ENCODE measurements around the gene RNF123.
A peak's percentile ranks its signal among the peaks of the same experiment; 100 is the strongest.
"Not testable (repeated sequence)": the region's sequence is repeated elsewhere in the genome, so short reads cannot be mapped to it uniquely, and the experiment has no call there.

RNF123 gene

DNA sequence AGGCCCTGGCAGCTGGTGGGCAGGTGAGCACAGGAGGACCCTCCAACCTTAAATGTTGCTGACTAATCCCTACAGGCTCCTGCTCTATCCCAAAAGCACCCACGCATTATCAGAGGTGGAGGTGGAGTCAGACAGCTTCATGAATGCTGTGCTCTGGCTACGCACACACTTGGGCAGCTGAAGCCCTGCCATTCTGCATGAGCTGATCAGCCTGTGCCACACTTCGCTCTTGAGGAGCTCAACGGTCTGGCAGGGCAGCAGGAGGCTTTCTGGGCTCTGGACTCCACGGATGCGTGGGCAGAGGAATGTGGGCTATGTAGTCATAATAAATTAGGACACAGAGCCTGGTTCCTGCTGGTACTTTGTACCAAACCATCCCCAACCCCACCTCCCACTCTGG, 6.2 kb upstream of the RNF123 start:
- no peak for DNase-seq

DNA sequence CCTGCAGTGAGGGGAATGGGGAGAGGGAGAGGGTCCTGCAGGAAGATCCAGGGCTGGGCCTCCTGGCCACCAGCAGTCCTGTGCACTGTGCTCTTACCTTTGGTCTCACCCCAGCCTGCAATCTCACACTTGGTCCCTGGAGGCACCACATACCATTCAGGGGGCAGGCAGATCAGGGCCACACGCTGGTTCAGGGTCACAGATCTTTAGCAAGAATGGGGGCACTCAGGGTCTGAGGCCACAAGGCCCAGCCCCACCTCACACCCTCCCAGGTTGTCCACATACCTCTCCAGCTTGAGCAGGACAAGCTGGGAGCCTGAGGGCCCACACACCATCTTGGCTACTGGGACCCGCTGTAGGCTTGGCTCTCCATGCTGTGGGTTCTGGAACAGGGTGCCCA, 4.9 kb upstream of the RNF123 start:
- DNase-seq = not testable (repeated sequence)

DNA sequence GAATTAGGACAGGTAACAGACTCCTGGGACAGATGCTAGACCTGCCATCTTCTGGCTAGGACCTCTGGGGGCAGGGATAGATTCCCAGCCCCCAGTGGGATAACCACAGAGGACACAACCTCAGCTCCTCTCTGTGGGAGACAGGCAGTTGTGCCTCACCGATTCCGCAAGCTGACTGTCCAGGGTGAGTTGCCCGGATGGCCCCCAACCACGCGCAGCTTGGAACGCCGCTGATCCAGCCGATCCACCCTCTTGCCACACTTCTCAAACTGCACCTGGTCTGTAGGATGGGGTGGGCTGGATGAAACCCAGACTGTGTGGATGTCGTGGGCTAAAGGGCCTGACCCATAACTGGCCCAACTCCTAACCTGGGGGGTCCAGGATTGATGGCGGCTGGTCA, 4.3 kb upstream of the RNF123 start:
- DNase-seq = not testable (repeated sequence)

DNA sequence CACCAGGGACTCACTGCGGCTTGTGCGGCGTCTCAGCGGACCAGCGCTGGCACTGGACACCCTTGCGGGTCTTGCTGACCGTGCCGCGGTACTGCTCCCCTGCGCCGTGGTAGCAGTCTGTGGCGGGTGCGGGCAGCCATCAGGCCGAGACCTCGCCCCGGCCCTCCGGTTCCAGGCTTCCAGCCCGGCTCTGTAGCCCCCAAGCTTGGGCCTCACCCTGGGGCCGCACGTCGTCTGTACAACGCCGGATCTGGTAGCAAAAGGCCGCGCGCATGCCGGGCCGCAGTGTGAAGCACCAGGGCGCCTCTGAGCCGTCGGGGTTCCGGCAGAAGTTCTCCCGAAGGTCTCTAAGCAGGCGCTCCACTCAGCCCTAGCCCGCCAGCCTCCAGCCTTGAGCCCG, 3.5 kb upstream of the RNF123 start:
- DNase-seq = not testable (repeated sequence)

DNA sequence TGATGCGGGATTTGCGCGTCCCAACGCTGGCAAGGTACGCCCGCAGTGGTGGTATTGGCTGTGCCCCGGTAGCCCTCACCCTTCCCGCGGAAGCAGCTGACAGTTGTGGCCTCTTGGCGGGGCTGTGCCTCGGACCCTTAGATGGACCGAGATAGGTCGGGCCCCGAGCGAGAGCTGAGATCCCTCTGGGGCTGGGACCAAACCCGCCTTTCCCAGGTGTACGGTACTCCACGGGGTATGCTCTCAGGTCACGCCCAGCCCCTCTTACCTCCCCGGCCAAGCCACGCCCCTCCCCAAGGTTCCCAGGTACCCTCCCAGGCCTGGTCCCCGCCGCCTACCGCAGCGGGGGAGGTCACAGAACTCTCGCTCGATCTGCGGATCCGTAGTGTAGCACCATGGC, 3.0 kb upstream of the RNF123 start:
- DNase-seq = peak; percentile 21

DNA sequence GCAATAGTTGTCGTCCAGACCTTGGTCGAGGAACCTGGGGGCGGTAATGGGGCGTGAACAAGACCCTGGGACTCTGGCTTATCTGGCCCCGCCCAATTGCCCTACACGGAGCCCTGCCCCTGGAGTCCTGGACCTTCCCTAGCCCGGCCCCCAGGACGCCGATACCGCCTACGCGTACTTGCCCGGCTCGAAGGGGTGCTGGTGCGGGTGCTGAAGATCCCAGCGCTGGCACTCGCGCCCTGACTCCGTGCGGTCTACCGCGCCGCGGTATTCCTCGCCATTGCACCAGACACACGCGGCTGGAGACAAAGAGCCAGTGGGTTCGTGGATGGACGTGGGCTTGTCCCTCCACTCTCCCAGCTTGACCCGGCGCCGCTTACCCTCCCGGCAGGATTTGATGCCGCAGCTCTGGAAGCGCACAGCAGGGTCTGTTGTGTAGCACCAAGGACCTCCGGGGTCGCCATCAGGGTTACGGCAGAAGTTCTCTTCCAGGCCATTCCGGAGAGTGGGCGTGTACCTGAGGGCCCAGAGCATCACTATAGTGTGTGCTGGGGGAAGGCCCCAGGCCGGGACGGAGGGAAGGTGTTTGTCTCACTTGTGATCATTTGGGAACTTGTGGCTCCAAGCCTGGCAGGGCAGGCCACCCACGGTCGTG, 2.5 kb upstream of the RNF123 start:
- DNase-seq = peak; percentile 54

DNA sequence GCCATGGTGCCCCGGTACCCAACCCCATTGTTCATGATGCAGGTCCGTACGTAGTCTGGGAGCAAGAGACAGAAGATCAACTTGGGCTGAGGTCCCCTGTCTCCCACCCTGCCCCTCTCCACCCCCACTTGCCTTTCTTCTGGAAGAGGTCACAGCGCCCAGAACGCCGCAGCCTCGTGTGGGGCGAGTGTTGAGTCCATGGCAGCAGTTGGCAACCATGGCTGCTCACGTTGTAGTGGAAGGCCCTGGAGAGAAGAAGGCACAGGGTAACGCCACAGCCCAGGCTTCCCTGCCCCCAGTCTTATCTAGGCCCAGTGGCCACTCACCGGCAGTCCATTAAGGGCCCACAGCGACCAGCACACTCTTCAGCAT, 1.9 kb upstream of the RNF123 start:
- DNase-seq = not testable (repeated sequence)

DNA sequence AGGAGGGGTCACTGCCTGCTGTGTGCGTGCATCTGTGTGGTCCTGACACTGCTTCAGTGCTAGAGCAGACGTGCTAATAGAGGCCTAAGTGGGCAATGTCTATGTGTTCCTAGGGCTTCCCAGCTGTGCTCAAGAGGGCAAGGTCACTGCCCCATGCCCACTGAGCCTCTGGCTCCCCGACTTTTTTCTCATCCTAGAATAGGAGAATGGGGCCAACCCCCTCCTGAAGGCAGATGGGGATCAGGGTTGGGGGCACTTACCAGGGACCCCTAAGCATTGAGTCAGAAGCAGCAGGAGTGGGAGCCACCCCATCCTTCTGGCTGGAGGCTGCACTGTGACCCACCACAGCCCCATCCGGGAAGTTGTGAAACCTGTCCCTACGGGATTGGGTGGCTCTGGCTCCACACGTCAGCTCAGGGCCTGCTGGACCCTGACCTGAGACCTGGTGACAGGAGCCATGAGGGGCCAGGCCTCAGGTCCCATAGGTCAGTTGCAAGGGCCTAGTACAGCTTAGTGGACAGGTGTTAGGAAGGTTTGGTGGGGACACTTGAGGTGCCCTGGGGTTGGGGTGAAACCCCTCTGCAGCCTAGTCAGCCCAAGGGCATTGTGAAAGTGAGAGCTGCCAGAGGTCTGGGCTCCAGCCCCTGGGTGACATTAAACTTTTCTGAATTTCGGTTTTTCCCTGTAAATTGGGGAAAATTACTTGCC, 865 bp upstream of the RNF123 start:
- not testable (repeated sequence) for DNase-seq

DNA sequence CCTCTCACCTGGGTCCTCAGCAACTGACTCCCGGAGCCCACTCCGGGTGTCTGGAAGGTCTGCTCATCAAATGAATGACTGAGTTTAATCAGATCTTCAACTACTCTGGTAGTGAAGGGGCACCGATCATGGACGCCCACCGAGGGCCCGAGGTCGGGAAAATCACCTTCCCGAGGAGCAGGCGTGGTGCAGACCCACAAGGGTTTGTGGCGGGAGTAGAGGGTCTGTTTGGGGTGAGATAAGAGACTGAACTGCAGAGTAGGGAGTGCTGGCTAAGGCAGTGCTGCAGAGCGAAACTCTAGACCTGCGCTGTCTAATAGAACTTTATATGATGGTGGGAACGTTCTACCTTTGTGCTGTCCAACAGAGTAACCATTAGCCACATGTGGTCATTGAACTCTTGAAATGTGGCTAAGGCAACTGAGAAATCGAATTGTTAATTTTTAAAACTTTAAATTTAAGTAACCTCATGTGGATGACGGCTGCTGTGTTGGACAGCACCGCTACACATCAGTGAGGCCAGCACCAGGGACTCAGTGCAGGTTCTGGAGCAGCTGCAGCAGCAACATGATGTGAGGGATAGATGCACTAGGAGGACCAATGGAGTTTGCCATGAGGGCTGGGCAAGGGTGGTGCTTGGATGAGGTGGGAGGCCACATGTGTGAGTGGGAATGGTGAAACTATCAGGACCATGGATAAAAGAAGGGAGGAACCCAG, 709 bp downstream of the RNF123 start:
- DNase-seq = not testable (repeated sequence)

DNA sequence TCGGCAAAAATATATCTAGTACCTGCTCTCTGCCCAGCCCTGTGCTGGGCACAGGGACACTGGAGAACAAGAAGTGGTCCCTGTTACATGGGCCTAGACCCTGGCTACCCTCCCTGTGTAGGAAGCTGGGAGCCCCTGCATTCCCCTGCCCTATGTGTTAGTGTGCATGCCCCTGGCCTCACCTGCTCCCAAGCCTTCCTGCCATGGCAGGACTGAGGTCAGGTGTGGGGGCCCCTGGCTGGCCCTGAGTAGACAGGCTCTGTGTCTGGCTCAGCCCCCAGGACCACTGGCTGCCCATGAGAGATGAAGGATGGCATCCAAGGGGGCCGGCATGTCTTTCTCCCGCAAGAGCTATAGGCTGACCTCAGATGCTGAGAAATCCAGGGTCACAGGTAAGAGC, 1.5 kb downstream of the RNF123 start:
- DNase-seq = not testable (repeated sequence)

DNA sequence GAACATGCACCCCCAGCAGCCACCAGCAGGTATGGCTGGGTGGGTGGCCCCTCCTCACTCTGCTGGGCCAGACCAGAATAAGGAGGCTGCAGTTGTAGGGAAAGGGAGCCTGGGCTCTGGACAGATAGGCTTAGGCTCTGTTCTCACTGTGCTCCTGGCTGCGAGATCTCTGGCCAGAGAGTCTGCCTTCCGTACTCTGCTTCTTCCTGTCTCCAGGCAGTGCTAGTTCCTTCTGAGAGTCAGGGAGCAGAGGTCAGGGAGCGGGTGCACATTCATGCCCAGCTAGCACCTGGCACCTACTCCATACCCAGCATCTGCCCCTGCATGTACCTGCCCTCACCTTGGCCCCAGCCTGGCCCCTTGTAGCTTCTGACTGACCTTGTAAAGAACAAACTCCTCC, 2.1 kb downstream of the RNF123 start:
- not testable (repeated sequence) for DNase-seq

DNA sequence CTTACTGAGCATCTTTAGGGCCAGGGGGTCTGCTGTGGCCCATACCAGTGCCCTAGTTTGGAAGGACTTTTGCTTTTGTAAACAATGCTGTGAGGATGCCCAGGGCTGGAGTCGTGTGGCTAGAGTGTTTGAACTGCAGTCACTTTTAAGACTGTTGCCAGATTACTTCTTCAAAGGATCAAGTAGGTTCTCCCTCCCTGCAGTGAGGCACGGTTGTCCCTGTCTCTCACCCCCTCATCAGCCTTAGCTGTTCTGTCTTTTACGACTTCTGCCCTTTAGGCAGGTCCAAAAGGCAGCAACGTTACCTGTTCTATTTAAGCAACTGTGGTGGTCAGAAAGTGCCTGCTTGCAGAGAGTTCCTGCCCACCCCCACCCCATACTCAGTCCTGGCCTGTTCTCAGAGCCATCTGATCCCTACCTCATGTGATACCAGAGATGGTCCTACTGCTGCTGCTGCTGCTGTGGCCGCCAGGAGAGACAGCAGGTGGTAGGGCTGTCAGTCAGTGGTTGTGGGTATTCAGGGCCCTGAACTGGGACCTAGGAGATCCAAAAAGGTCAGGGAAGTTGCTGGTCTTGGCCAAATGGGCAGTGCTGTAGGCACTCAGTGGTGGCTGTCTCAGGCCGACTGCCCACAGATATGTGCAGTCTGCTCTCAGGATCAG, 5.2 kb downstream of the RNF123 start:
- DNase-seq = not testable (repeated sequence)

DNA sequence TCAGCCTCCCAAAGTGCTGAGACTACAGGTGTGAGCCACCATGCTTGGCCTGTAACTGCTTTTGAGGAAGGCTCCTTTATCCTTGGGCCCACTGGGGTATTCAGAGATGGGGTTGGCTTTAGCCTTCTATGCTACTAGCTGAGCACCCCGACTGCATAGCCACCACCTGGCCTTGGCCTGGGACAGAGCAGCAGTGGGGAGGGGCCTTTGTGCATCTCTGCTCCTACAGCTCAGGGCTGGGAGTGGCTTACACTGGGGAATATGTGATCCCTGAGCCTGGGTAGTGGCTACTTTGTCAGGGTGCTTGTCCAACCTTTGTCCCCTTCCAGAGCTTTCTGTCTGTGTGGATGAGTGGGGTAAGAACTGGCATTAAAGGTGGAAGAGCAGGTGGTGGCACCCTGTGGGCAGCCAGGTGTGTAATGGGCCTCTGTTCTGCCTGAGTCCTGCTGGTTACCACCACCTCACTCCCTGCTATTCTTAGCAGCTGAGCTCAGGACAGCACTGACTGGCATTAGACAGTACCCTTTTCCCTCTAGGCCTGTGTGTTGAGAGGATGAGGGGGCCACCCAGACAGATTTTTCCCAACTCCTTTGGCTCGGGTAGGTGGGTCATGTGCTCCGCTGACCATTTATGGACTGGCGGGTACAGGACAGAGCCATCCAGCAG, 6.1 kb downstream of the RNF123 start:
- not testable (repeated sequence) for DNase-seq

DNA sequence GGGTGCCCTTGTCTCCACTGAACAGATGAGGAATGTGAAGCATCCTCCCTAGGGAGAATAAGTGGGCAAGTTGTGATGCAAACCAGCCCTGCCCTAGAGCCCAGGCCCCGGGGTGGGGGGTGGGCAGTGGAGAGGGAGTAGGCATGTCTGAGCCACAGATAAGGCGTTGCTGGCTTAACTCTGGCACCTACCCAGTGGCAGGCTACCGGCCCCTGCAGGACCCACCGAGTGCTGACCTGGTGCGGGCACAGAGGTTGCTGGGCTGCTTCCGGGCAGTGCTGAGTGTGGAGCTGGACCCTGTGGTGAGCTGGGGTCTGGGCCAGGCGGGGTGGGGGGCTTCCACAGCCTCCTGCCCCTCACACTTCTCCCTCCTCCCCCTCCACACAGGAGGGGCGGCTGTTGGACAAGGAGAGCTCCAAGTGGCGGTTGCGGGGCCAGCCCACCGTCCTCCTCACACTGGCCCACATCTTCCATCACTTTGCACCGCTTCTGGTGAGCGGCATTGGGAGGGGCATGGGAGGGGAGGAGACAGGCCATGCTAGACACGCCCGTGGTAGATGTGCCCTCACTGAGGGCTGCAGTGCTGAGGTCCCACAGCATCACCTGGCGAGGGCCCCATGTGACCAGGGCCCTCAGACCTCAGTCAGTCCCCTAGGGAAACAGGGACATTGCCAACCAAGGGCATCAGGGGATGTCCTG, 10.1 kb downstream of the RNF123 start:
- DNase-seq = no peak

DNA sequence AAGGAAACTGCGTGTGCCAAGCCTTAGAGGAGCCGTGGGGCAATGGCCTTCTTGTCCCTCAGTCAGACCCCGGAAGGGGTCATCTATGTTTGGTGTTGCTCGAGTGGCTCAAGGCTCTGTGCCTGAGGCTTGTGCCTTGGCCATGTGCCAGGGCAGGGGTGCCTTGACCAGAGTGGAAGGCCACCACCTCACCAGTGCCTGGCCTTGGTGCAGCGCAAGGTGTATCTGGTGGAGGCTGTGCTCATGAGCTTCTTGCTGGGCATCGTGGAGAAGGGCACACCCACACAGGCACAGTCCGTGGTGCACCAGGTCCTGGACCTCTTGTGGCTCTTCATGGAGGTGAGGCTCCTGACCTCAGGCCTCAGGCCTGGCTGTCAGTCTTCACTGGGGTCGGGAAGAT, 10.7 kb downstream of the RNF123 start:
- no peak for DNase-seq

DNA sequence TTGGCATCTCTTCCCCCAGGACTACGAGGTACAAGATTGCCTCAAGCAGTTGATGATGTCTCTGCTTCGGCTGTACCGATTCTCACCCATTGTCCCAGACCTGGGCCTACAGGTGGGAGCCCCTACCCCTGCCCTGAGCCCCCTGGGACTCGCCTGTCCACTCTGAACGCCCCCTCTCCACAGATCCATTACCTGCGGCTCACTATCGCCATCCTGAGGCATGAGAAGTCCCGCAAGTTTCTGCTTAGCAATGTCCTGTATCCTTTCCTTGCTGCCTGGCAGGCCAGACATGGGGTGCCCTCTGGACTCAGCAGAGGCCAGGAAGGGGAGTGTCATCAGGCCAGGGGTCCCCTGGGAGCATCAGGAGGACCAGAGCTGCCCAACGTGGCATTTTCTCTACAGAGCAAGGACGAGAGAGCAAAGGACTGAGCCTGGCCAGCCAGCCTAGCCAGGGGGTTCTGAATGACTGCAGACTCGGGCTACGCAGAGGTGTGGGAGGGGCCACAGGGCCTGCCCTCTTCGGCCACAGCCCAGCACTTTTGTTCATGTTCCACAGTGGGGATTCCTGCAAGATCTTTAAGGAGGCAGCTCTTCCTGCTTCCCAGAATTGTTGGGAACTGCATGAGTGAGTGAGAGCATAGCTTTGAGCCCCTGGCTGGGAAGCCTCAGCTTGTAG, 11.2 kb downstream of the RNF123 start:
- DNase-seq = no peak

DNA sequence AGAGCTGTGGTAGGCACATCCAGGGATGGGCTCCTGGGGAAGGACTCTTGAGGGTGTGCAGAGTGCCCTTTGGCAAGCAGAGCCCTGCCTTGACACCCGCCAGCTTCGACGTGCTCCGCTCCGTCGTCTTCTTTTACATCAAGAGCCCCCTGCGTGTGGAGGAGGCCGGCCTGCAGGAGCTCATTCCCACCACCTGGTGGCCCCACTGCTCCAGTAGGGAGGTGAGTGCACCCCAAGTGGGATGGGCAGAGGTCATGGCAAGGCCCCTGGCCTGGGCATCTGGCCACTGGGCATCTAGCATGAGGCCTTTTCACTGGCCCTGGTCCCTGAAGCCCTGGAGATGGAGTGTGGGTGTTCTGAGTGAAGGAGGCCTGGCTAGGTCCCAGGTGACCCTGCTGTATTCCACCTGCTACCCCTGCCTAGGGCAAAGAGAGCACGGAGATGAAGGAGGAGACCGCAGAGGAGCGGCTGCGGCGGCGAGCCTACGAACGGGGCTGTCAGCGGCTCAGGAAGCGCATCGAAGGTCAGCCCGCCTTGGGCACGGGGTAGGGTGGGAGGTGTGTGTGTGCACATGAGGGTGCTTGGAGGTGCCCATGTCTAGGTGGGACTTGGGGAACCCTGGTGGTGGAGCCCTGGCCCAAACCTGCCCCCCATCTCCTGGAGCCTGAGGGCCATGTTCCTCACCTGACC, 12.2 kb downstream of the RNF123 start:
- no peak for DNase-seq

DNA sequence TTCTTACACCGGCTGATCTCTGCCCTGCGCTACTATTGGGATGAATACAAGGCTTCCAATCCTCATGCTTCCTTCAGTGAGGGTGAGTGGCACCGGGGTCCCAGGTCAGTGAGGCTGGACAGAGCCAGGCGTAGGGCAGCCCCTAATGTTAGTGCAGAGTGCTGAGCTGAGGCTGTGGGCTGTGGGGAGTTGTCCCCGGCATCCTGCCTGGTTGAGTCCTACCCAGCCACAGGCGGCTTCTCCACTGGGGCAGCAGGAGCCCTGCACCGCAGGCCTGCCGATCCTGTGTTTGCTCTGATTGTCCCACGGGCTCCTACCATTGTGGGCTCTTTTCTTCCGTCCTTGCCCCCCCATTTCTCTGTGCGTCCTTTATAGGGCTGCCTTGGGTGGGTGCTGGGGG, 13.3 kb downstream of the RNF123 start:
- no peak for DNase-seq

DNA sequence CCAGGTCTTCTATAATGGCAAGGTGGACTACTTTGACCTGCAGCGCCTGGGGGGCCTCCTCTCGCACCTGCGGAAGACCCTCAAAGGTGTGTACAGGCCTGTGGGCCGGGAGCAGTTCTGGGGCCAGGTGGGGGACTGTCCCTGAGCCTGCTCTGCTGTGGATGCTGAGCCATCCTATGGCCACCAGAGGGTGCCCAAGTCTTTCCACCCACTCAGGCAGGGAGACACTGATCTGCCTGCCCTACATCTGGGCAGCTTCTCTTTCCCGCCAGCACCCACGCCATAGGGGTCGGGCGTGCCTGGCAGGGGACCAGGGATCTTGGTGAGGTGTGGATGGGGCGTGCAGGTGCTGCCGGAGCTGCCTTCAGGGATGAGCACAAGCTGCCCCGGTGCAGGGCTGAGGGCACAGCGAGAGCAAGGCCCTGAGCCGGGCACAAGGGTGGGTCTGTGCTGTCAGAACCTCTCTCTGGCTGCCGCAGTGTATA, 14.1 kb downstream of the RNF123 start:
- DNase-seq = peak; percentile 67

DNA sequence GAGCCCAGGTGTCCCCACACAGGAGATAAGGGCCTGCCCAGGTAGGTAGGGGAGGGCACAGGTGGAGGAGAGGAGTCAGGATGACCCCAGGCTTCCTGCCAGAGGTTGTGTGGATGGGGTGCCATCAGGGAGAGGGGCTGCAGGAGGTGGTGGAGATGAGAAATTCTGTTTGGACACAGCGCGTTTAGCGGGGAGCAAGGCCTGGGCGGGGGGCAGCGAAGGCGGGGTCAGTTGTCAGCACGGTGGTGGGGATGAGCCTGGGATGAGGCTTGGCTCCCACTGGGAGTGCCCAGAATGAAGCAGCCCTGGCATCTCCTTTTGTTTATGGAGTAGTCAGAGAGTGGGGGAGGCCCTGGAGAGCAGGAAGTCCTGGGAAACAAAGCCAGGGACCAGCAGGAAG, 14.6 kb downstream of the RNF123 start:
- no peak for DNase-seq

DNA sequence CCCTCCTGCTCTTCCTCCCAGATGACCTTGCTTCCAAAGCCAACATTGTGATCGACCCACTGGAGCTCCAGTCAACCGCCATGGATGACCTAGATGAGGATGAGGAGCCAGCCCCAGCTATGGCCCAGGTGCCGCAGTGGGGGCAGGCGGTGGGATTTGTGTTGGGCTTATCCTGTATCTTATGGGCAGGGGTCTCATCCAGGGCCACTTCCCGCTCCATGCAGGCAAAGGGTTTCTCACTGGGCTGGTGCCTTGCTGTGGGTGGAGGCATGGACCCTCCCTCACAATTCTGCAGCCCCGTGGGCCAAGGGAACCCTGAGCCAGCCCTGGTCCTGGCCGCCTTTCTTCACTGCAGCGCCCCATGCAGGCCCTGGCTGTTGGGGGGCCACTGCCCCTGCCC, 15.3 kb downstream of the RNF123 start:
- DNase-seq = no peak
